ENCODE data around the gene GALNT10. TPM values are rescaled to one million over a fixed set of nuclear protein-coding genes. Genes with fewer than 3 reads are reported as not detected.

The GALNT10 gene
- total and polyA plus RNA-seq, 9 of the 15 experiments (the other 6 are each of a cell fraction or from before 2014, with no cell fraction given): 4.6 to 37.1 (median 13.3) TPM

GRCh38 chr5:154276973-154277331, 86.4 kb downstream of the GALNT10 start (continued):
- TF ChIP-seq ZBTB7A (IDR thresholded peaks at IDR 0.05; ENCODE audit: borderline replicate concordance, control insufficient read depth, low read depth, low read length): peak; percentile 34; the same call in 1 of the 2 replicates
- peak; percentile 74 for TF ChIP-seq MAFG (tag; conservative IDR thresholded peaks at IDR 0.05)
- TF ChIP-seq, protein P1, sequence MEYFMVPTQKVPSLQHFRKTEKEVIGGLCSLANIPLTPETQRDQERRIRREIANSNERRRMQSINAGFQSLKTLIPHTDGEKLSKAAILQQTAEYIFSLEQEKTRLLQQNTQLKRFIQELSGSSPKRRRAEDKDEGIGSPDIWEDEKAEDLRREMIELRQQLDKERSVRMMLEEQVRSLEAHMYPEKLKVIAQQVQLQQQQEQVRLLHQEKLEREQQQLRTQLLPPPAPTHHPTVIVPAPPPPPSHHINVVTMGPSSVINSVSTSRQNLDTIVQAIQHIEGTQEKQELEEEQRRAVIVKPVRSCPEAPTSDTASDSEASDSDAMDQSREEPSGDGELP (CRISPR knock-in tag; IDR thresholded peaks at IDR 0.05; ENCODE audit: borderline replicate concordance): peak; percentile 33; the same call in 1 of the 2 replicates
- peak; percentile 48; the same call in 1 of the 2 replicates for TF ChIP-seq DPF2 (IDR thresholded peaks at IDR 0.05)
- TF ChIP-seq MTA3 (IDR thresholded peaks at IDR 0.05; ENCODE audit: borderline replicate concordance): no peak
- TF ChIP-seq, protein P2, sequence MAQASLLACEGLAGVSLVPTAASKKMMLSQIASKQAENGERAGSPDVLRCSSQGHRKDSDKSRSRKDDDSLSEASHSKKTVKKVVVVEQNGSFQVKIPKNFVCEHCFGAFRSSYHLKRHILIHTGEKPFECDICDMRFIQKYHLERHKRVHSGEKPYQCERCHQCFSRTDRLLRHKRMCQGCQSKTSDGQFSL (CRISPR knock-in tag; IDR thresholded peaks at IDR 0.05): no peak
- TF ChIP-seq, protein P2 (tag; IDR thresholded peaks at IDR 0.05): no peak
- TF ChIP-seq, protein P3, sequence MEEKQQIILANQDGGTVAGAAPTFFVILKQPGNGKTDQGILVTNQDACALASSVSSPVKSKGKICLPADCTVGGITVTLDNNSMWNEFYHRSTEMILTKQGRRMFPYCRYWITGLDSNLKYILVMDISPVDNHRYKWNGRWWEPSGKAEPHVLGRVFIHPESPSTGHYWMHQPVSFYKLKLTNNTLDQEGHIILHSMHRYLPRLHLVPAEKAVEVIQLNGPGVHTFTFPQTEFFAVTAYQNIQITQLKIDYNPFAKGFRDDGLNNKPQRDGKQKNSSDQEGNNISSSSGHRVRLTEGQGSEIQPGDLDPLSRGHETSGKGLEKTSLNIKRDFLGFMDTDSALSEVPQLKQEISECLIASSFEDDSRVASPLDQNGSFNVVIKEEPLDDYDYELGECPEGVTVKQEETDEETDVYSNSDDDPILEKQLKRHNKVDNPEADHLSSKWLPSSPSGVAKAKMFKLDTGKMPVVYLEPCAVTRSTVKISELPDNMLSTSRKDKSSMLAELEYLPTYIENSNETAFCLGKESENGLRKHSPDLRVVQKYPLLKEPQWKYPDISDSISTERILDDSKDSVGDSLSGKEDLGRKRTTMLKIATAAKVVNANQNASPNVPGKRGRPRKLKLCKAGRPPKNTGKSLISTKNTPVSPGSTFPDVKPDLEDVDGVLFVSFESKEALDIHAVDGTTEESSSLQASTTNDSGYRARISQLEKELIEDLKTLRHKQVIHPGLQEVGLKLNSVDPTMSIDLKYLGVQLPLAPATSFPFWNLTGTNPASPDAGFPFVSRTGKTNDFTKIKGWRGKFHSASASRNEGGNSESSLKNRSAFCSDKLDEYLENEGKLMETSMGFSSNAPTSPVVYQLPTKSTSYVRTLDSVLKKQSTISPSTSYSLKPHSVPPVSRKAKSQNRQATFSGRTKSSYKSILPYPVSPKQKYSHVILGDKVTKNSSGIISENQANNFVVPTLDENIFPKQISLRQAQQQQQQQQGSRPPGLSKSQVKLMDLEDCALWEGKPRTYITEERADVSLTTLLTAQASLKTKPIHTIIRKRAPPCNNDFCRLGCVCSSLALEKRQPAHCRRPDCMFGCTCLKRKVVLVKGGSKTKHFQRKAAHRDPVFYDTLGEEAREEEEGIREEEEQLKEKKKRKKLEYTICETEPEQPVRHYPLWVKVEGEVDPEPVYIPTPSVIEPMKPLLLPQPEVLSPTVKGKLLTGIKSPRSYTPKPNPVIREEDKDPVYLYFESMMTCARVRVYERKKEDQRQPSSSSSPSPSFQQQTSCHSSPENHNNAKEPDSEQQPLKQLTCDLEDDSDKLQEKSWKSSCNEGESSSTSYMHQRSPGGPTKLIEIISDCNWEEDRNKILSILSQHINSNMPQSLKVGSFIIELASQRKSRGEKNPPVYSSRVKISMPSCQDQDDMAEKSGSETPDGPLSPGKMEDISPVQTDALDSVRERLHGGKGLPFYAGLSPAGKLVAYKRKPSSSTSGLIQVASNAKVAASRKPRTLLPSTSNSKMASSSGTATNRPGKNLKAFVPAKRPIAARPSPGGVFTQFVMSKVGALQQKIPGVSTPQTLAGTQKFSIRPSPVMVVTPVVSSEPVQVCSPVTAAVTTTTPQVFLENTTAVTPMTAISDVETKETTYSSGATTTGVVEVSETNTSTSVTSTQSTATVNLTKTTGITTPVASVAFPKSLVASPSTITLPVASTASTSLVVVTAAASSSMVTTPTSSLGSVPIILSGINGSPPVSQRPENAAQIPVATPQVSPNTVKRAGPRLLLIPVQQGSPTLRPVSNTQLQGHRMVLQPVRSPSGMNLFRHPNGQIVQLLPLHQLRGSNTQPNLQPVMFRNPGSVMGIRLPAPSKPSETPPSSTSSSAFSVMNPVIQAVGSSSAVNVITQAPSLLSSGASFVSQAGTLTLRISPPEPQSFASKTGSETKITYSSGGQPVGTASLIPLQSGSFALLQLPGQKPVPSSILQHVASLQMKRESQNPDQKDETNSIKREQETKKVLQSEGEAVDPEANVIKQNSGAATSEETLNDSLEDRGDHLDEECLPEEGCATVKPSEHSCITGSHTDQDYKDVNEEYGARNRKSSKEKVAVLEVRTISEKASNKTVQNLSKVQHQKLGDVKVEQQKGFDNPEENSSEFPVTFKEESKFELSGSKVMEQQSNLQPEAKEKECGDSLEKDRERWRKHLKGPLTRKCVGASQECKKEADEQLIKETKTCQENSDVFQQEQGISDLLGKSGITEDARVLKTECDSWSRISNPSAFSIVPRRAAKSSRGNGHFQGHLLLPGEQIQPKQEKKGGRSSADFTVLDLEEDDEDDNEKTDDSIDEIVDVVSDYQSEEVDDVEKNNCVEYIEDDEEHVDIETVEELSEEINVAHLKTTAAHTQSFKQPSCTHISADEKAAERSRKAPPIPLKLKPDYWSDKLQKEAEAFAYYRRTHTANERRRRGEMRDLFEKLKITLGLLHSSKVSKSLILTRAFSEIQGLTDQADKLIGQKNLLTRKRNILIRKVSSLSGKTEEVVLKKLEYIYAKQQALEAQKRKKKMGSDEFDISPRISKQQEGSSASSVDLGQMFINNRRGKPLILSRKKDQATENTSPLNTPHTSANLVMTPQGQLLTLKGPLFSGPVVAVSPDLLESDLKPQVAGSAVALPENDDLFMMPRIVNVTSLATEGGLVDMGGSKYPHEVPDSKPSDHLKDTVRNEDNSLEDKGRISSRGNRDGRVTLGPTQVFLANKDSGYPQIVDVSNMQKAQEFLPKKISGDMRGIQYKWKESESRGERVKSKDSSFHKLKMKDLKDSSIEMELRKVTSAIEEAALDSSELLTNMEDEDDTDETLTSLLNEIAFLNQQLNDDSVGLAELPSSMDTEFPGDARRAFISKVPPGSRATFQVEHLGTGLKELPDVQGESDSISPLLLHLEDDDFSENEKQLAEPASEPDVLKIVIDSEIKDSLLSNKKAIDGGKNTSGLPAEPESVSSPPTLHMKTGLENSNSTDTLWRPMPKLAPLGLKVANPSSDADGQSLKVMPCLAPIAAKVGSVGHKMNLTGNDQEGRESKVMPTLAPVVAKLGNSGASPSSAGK (IDR thresholded peaks at IDR 0.05): 0 out of 2 replicates have a peak, but pooled peaks have one; percentile 21
- no peak for TF ChIP-seq NR2C1 (IDR thresholded peaks at IDR 0.05)
- TF ChIP-seq NR2C1 (tag; IDR thresholded peaks at IDR 0.05): 0 out of 2 replicates have a peak, but pooled peaks have one; percentile 23
- TF ChIP-seq, protein P4, sequence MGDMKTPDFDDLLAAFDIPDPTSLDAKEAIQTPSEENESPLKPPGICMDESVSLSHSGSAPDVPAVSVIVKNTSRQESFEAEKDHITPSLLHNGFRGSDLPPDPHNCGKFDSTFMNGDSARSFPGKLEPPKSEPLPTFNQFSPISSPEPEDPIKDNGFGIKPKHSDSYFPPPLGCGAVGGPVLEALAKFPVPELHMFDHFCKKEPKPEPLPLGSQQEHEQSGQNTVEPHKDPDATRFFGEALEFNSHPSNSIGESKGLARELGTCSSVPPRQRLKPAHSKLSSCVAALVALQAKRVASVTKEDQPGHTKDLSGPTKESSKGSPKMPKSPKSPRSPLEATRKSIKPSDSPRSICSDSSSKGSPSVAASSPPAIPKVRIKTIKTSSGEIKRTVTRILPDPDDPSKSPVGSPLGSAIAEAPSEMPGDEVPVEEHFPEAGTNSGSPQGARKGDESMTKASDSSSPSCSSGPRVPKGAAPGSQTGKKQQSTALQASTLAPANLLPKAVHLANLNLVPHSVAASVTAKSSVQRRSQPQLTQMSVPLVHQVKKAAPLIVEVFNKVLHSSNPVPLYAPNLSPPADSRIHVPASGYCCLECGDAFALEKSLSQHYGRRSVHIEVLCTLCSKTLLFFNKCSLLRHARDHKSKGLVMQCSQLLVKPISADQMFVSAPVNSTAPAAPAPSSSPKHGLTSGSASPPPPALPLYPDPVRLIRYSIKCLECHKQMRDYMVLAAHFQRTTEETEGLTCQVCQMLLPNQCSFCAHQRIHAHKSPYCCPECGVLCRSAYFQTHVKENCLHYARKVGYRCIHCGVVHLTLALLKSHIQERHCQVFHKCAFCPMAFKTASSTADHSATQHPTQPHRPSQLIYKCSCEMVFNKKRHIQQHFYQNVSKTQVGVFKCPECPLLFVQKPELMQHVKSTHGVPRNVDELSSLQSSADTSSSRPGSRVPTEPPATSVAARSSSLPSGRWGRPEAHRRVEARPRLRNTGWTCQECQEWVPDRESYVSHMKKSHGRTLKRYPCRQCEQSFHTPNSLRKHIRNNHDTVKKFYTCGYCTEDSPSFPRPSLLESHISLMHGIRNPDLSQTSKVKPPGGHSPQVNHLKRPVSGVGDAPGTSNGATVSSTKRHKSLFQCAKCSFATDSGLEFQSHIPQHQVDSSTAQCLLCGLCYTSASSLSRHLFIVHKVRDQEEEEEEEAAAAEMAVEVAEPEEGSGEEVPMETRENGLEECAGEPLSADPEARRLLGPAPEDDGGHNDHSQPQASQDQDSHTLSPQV (IDR thresholded peaks at IDR 0.05): peak; percentile 63

All from K562 (cell line).